GM18498 (cell line): Measurements from ENCODE around the gene OTX1.
"Not testable (repeated sequence)": the region's sequence is repeated elsewhere in the genome, so short reads cannot be mapped to it uniquely, and the experiment has no call there.

ENCODE experiments used
- ATAC-seq: cut with Tn5 transposase; IDR thresholded peaks from one replicate; pipeline ENCODE4 v1.9.1; 2021; ENCODE audit warnings: mild to moderate bottlenecking, moderate library complexity; ENCODE audit not compliant: unreplicated experiment

Gene OTX1

GRCh38 chr2:63050334-63051041 lies at the start of gene OTX1:
TSS of gene OTX1 (plus strand) at chr2:63050830. CDS start at chr2:63052991, 2,161 bp downstream.
- peak; percentile 85 for ATAC-seq

- no peak for ATAC-seq
These were observed 49.1 kb upstream of the OTX1 start for GRCh38 chr2:63001576-63001975.

GRCh38 chr2:63003351-63003750 lies 47.3 kb upstream of the OTX1 start:
- ATAC-seq = no peak

GRCh38 chr2:63007813-63008458 lies 42.7 kb upstream of the OTX1 start:
- ATAC-seq = no peak

GRCh38 chr2:63008838-63009237 lies 41.8 kb upstream of the OTX1 start:
- ATAC-seq = no peak

GRCh38 chr2:63009490-63009889 lies 41.1 kb upstream of the OTX1 start:
- no peak for ATAC-seq

GRCh38 chr2:63012541-63012940 lies 38.1 kb upstream of the OTX1 start:
- ATAC-seq = no peak

GRCh38 chr2:63013438-63013837 lies 37.2 kb upstream of the OTX1 start:
- no peak for ATAC-seq

- no peak for ATAC-seq
These were observed 35.2 kb upstream of the OTX1 start for GRCh38 chr2:63015389-63015788.

- ATAC-seq = no peak
These were observed 32.2 kb upstream of the OTX1 start for GRCh38 chr2:63018439-63018838.

- ATAC-seq = not testable (repeated sequence)
These were observed 30.9 kb upstream of the OTX1 start for GRCh38 chr2:63019686-63020085.

- ATAC-seq = peak; percentile 52
These were observed 27.2 kb upstream of the OTX1 start for GRCh38 chr2:63023444-63023843.

GRCh38 chr2:63027220-63027619 lies 23.4 kb upstream of the OTX1 start:
- ATAC-seq = no peak

- ATAC-seq = no peak
These were observed 21.6 kb upstream of the OTX1 start for GRCh38 chr2:63029058-63029457.

GRCh38 chr2:63034526-63034925 lies 16.1 kb upstream of the OTX1 start:
- ATAC-seq = no peak

GRCh38 chr2:63035169-63035568 lies 15.5 kb upstream of the OTX1 start:
- ATAC-seq = no peak

- ATAC-seq = no peak
These were observed 15.0 kb upstream of the OTX1 start for GRCh38 chr2:63035660-63036059.

GRCh38 chr2:63038034-63038433 lies 12.6 kb upstream of the OTX1 start:
- ATAC-seq = no peak

GRCh38 chr2:63040586-63040985 lies 10.0 kb upstream of the OTX1 start:
- no peak for ATAC-seq

GRCh38 chr2:63041592-63041991 lies 9.0 kb upstream of the OTX1 start:
- no peak for ATAC-seq

- no peak for ATAC-seq
These were observed 6.0 kb upstream of the OTX1 start for GRCh38 chr2:63044362-63045327.
